ENCODE data around the gene ANXA8.

DNA sequence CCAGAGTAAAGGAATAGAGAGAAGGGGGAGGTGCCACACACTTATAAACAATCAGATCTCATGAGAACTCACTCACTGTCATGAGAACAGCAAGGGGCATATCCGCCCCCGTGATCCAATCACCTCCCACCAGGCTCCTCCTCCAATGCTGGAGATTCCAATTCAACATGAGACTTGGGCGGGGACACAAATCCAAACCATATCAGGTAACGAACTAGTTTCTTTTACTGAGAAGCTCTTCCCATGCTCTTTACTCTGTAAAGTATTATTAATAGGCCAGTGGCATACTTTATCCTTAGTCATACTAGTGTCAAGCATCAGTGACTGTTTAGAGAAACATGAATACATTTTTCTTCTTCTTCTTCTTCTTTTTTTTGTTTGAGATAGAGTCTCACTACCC lies 60.4 kb downstream of the ANXA8 start:
- TF ChIP-seq ZNF8 (CRISPR knock-in tag; IDR thresholded peaks at IDR 0.05) (no peak), CSDC2 (CRISPR knock-in tag; IDR thresholded peaks at IDR 0.05) (no peak), TOX (CRISPR knock-in tag; IDR thresholded peaks at IDR 0.05; ENCODE audit: borderline replicate concordance) (no peak), GLIS3 (CRISPR knock-in tag; IDR thresholded peaks at IDR 0.05) (no peak), ARNTL (CRISPR knock-in tag; IDR thresholded peaks at IDR 0.05; ENCODE audit: borderline replicate concordance, low read depth) (no peak), PPARA (CRISPR knock-in tag; IDR thresholded peaks at IDR 0.05; ENCODE audit: borderline replicate concordance) (no peak), ZFP30 (CRISPR knock-in tag; IDR thresholded peaks at IDR 0.05) (no peak), ISL1 (CRISPR knock-in tag; IDR thresholded peaks at IDR 0.05) (no peak), RARB (CRISPR knock-in tag; IDR thresholded peaks at IDR 0.05) (no peak), ZNF565 (CRISPR knock-in tag; conservative IDR thresholded peaks at IDR 0.05; ENCODE audit: low read depth) (no peak)
- TF ChIP-seq, protein P1, sequence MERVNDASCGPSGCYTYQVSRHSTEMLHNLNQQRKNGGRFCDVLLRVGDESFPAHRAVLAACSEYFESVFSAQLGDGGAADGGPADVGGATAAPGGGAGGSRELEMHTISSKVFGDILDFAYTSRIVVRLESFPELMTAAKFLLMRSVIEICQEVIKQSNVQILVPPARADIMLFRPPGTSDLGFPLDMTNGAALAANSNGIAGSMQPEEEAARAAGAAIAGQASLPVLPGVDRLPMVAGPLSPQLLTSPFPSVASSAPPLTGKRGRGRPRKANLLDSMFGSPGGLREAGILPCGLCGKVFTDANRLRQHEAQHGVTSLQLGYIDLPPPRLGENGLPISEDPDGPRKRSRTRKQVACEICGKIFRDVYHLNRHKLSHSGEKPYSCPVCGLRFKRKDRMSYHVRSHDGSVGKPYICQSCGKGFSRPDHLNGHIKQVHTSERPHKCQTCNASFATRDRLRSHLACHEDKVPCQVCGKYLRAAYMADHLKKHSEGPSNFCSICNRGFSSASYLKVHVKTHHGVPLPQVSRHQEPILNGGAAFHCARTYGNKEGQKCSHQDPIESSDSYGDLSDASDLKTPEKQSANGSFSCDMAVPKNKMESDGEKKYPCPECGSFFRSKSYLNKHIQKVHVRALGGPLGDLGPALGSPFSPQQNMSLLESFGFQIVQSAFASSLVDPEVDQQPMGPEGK (CRISPR knock-in tag; IDR thresholded peaks at IDR 0.05; ENCODE audit: borderline replicate concordance), result no peak

Data from SK-N-SH treated with all-trans-retinoic acid at 6 μM for 48 hours (cell line).